SK-N-SH treated with all-trans-retinoic acid at 6 μM for 48 hours (cell line): Measurements from ENCODE around the gene PDZD2.

Source experiments
- ATAC-seq: fragments of 200-7000 bp; cut with Tn5 transposase; 3 replicates; pipeline ENCODE4 v1.9.1; 2020; ENCODE audit warnings: mild to moderate bottlenecking, moderate library complexity
- ARNTL ChIP-seq: fragments of 450-650 bp; formaldehyde crosslinking; IDR thresholded peaks from 2 replicates; pipeline ENCODE4 v1.5.0; 2020; ENCODE audit warnings: low read depth, mild to moderate bottlenecking, moderate library complexity, borderline replicate concordance
- BACH2 ChIP-seq: fragments of 250-450 bp; sonication (Bioruptor Pico); IDR thresholded peaks from 2 replicates; pipeline ENCODE4 v1.9.0; 2021; ENCODE audit warnings: mild to moderate bottlenecking, borderline replicate concordance
- CSDC2 ChIP-seq: fragments of 250-450 bp; sonication (Bioruptor Pico); IDR thresholded peaks from 2 replicates; pipeline ENCODE4 v1.5.0; 2020; ENCODE audit warnings: mild to moderate bottlenecking, moderate library complexity
- CSRNP3 ChIP-seq: fragments of 250-450 bp; sonication (Bioruptor Pico); IDR thresholded peaks from 2 replicates; pipeline ENCODE4 v1.5.1; 2021; ENCODE audit warnings: mild to moderate bottlenecking, moderate library complexity
- ESRRG ChIP-seq: fragments of 250-450 bp; sonication (Bioruptor Pico); IDR thresholded peaks from 2 replicates; pipeline ENCODE4 v1.6.1; 2021; ENCODE audit warnings: mild to moderate bottlenecking
- GLIS3 ChIP-seq: fragments of 250-450 bp; sonication (Bioruptor Pico); IDR thresholded peaks from 2 replicates; pipeline ENCODE4 v1.5.0; 2020; ENCODE audit warnings: mild to moderate bottlenecking, moderate library complexity
- ISL1 ChIP-seq: fragments of 250-450 bp; sonication (Bioruptor Pico); IDR thresholded peaks from 2 replicates; pipeline ENCODE4 v2.1.2; 2022; ENCODE audit warnings: mild to moderate bottlenecking, moderate library complexity
- OSR1 ChIP-seq: fragments of 250-450 bp; sonication (Bioruptor Pico); IDR thresholded peaks from 2 replicates; pipeline ENCODE4 v1.8.0; 2022; ENCODE audit warnings: moderate library complexity, mild to moderate bottlenecking, inconsistent platforms
- POU6F1 ChIP-seq: fragments of 250-450 bp; sonication (Bioruptor Pico); IDR thresholded peaks from 2 replicates; pipeline ENCODE4 v1.8.0; 2021; ENCODE audit warnings: low read depth, mild to moderate bottlenecking, moderate library complexity, borderline replicate concordance
- PPARA ChIP-seq: fragments of 250-450 bp; sonication (Bioruptor Pico); IDR thresholded peaks from 2 replicates; pipeline ENCODE4 v1.5.0; 2020; ENCODE audit warnings: mild to moderate bottlenecking, borderline replicate concordance
- RARB ChIP-seq: fragments of 250-450 bp; sonication (Bioruptor Pico); IDR thresholded peaks from 2 replicates; pipeline ENCODE4 v1.8.0; 2021; ENCODE audit warnings: mild to moderate bottlenecking, moderate library complexity
- SNAI2 ChIP-seq: fragments of 250-450 bp; sonication (Bioruptor Pico); IDR thresholded peaks from 2 replicates; pipeline ENCODE4 v1.5.0; 2020; ENCODE audit warnings: mild to moderate bottlenecking, moderate library complexity
- TCF4 ChIP-seq: fragments of 250-450 bp; sonication (Bioruptor Pico); IDR thresholded peaks from 2 replicates; pipeline ENCODE4 v1.8.0; 2021; ENCODE audit warnings: mild to moderate bottlenecking, moderate library complexity, borderline replicate concordance
- TOX ChIP-seq: fragments of 250-450 bp; sonication (Bioruptor Pico); IDR thresholded peaks from 2 replicates; pipeline ENCODE4 v1.8.0; 2021; ENCODE audit warnings: mild to moderate bottlenecking, moderate library complexity, borderline replicate concordance
- ZC3H10 ChIP-seq: fragments of 250-450 bp; sonication (Bioruptor Pico); IDR thresholded peaks from 2 replicates; pipeline ENCODE4 v1.5.1; 2021; ENCODE audit warnings: mild to moderate bottlenecking, moderate library complexity
- ZFP3 ChIP-seq: fragments of 250-450 bp; sonication (Bioruptor Pico); IDR thresholded peaks from 2 replicates; pipeline ENCODE4 v1.5.0; 2020; ENCODE audit warnings: mild to moderate bottlenecking, moderate library complexity
- ZFP30 ChIP-seq: fragments of 450-650 bp; formaldehyde crosslinking; IDR thresholded peaks from 2 replicates; pipeline ENCODE4 v1.5.0; 2022; ENCODE audit warnings: mild to moderate bottlenecking, moderate library complexity
- ZNF565 ChIP-seq: fragments of 450-650 bp; formaldehyde crosslinking; conservative IDR thresholded peaks from 2 replicates; pipeline ENCODE4 v1.5.0; 2020; ENCODE audit warnings: low read depth, mild to moderate bottlenecking, moderate library complexity
- ZNF70 ChIP-seq: fragments of 450-650 bp; formaldehyde crosslinking; IDR thresholded peaks from 2 replicates; pipeline ENCODE4 v1.5.0; 2020; ENCODE audit warnings: mild to moderate bottlenecking, moderate library complexity
- ZNF8 ChIP-seq: fragments of 450-650 bp; formaldehyde crosslinking; IDR thresholded peaks from 2 replicates; pipeline ENCODE4 v1.5.0; 2020; ENCODE audit warnings: mild to moderate bottlenecking, moderate library complexity
- TF ChIP-seq, protein P1 (sequence below): fragments of 250-450 bp; sonication (Bioruptor Pico); IDR thresholded peaks from 2 replicates; pipeline ENCODE4 v1.8.0; 2020; ENCODE audit warnings: mild to moderate bottlenecking, moderate library complexity, borderline replicate concordance
- TF ChIP-seq, protein P2 (sequence below): fragments of 250-450 bp; sonication (Bioruptor Pico); IDR thresholded peaks from 2 replicates; pipeline ENCODE4 v1.5.1; 2020; ENCODE audit warnings: low read depth, mild to moderate bottlenecking, moderate library complexity
- TF ChIP-seq, protein P3 (sequence below): fragments of 250-450 bp; sonication (Bioruptor Pico); IDR thresholded peaks from 2 replicates; pipeline ENCODE4 v1.5.0; 2020; ENCODE audit warnings: mild to moderate bottlenecking, moderate library complexity

Gene PDZD2

GRCh38 chr5:31908396-31908795, 269.5 kb downstream of the PDZD2 start:
- TF ChIP-seq SNAI2: no peak
- no peak for TF ChIP-seq ESRRG (CRISPR knock-in tag)
- TF ChIP-seq ZNF70 (CRISPR knock-in tag): no peak
- no peak for TF ChIP-seq RARB
- no peak for TF ChIP-seq OSR1 (CRISPR knock-in tag)
- TF ChIP-seq ISL1: no peak
- no peak for TF ChIP-seq TOX (CRISPR knock-in tag)
- TF ChIP-seq, protein P1, sequence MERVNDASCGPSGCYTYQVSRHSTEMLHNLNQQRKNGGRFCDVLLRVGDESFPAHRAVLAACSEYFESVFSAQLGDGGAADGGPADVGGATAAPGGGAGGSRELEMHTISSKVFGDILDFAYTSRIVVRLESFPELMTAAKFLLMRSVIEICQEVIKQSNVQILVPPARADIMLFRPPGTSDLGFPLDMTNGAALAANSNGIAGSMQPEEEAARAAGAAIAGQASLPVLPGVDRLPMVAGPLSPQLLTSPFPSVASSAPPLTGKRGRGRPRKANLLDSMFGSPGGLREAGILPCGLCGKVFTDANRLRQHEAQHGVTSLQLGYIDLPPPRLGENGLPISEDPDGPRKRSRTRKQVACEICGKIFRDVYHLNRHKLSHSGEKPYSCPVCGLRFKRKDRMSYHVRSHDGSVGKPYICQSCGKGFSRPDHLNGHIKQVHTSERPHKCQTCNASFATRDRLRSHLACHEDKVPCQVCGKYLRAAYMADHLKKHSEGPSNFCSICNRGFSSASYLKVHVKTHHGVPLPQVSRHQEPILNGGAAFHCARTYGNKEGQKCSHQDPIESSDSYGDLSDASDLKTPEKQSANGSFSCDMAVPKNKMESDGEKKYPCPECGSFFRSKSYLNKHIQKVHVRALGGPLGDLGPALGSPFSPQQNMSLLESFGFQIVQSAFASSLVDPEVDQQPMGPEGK: no peak
- no peak for TF ChIP-seq BACH2 (CRISPR knock-in tag)
- no peak for ATAC-seq

DNA sequence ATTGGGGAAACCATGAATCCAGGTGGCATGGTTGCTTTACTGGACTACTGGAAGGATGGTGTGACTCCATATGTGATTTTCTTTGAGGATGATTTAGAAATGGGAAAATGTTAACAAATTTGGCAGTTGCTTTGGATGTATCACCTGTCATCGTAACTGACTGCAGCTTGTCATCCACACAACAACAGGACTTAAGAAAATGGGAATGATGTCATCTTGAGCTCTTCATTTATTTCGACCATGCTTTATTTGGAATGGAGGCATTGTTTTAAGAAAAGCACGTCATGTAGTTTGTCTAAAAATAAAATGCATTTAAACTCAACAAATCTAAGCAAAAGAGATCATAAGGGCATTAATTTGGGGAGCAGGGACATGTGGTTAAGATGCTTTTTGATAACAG, 270.1 kb downstream of the PDZD2 start:
- ATAC-seq: no peak
- no peak for TF ChIP-seq OSR1 (CRISPR knock-in tag)
- no peak for TF ChIP-seq POU6F1 (CRISPR knock-in tag)
- TF ChIP-seq, protein P2, sequence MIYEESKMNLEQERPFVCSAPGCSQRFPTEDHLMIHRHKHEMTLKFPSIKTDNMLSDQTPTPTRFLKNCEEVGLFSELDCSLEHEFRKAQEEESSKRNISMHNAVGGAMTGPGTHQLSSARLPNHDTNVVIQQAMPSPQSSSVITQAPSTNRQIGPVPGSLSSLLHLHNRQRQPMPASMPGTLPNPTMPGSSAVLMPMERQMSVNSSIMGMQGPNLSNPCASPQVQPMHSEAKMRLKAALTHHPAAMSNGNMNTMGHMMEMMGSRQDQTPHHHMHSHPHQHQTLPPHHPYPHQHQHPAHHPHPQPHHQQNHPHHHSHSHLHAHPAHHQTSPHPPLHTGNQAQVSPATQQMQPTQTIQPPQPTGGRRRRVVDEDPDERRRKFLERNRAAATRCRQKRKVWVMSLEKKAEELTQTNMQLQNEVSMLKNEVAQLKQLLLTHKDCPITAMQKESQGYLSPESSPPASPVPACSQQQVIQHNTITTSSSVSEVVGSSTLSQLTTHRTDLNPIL (CRISPR knock-in tag): no peak
- TF ChIP-seq, protein P3, sequence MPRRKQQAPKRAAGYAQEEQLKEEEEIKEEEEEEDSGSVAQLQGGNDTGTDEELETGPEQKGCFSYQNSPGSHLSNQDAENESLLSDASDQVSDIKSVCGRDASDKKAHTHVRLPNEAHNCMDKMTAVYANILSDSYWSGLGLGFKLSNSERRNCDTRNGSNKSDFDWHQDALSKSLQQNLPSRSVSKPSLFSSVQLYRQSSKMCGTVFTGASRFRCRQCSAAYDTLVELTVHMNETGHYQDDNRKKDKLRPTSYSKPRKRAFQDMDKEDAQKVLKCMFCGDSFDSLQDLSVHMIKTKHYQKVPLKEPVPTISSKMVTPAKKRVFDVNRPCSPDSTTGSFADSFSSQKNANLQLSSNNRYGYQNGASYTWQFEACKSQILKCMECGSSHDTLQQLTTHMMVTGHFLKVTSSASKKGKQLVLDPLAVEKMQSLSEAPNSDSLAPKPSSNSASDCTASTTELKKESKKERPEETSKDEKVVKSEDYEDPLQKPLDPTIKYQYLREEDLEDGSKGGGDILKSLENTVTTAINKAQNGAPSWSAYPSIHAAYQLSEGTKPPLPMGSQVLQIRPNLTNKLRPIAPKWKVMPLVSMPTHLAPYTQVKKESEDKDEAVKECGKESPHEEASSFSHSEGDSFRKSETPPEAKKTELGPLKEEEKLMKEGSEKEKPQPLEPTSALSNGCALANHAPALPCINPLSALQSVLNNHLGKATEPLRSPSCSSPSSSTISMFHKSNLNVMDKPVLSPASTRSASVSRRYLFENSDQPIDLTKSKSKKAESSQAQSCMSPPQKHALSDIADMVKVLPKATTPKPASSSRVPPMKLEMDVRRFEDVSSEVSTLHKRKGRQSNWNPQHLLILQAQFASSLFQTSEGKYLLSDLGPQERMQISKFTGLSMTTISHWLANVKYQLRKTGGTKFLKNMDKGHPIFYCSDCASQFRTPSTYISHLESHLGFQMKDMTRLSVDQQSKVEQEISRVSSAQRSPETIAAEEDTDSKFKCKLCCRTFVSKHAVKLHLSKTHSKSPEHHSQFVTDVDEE (CRISPR knock-in tag): no peak
- no peak for TF ChIP-seq ZC3H10 (CRISPR knock-in tag)
- TF ChIP-seq TCF4 (CRISPR knock-in tag): no peak
- no peak for TF ChIP-seq CSRNP3
- TF ChIP-seq ZNF8 (CRISPR knock-in tag): no peak
- no peak for TF ChIP-seq PPARA (CRISPR knock-in tag)
- TF ChIP-seq SNAI2: no peak
- TF ChIP-seq ZFP3 (CRISPR knock-in tag): no peak
- TF ChIP-seq ISL1: no peak
- TF ChIP-seq ZNF565 (CRISPR knock-in tag): no peak
- TF ChIP-seq ZFP30: no peak
- TF ChIP-seq CSDC2: no peak
- TF ChIP-seq ESRRG (CRISPR knock-in tag): no peak
- no peak for TF ChIP-seq RARB
- TF ChIP-seq ARNTL: no peak
- TF ChIP-seq TOX (CRISPR knock-in tag): no peak
- no peak for TF ChIP-seq GLIS3
